Measurements from ENCODE around the gene KCNH3. TPM values are rescaled to one million over a fixed set of nuclear protein-coding genes. Genes with fewer than 3 reads are reported as not detected.
A peak's percentile ranks its signal among the peaks of the same experiment; 100 is the strongest.

KCNH3 gene
- total RNA-seq, 1 donor from 2014 or later, result 0.24 TPM

DNA sequence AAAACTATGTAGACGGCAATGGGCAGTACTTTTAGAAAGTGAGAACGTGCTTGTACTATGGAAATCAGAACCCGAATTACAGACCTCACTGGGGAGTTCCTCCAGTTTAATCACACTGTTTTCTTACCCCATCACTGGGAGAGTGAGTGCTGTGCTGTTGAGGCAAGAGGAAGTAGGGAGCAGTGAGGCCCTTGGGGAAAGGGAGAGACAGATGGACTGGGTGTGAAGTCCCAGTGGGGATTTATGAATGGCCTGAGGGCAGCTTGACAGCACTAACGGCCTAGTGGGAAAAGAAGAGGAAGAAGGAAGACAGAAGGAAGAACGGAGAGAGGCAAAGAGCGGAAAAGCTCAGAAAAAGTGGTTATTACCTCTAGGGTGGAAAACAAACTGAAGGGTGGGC is 23.4 kb downstream of the KCNH3 start:
- no peak for DNase-seq (ENCODE audit: low spot score)

- DNase-seq (ENCODE audit: low spot score), result no peak
These were observed 24.0 kb downstream of the KCNH3 start for GRCh38 chr12:49562831-49563230.

DNA sequence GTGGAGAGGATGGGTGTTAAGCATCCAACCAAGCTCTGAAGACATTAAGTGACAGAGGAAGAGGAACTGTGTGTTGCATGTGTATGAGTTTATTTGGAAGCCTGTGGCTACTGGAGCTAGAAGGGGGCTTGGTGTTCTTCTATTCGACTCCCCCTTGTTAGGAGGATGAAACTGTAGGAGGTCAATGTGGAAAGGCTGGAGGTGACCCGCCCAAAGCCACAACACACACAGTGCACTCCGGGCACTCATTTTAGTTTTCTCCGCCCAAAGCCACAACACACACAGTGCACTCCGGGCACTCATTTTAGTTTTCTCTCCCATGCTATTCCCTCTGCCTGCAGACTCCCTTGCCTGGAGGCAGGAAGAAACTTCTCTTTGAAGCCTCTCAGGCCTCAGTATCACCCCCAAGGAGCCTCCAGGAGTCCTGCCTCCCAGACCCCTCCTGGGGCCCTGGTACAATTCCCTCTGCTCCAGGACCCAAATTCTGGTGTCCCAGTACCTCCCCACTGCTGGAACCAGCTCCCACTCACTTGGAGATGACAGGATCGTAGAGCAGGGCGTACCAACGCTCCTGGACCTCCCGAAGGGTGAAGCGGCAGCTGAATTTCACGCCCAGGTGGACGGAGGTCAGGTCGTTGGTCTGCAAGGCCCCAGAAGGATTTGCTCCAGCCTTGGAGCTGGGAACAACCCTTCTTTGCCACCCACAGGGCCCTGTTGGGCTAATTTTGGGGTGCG is 25.3 kb downstream of the KCNH3 start:
- no peak for DNase-seq (ENCODE audit: low spot score)

DNA sequence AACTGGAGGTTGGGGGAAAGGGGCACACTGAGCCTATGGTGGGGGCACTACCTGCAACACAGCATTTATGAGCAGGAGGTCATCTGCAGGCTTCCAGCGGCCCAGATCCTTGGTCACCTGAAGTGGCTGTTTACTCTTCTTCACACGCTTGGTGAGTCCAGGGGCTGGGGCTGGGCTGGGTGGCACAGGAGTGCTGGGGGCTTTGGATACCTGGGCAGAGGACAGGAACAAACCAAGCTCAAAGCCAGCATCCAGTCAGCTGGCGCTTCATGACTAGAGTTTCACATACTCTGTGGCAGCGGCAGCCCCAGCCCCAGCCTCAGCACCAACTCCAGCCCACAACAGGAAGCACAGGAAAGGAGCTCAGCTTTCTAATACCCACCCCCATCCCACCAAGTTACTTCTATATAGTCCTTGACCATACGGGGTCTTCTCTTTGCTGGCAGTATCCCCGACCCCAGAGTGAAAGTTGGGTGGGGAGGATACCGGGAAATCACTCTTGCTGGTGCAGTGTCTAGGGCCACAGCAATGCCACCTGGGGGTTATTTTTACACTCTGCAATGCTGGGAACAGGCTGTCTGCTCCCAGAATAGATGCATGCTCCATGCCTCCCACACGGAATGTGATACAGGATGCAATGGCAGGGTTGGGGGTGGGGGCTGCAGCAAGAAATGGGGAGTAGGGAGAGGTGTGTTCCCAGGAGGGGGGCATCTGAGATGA is 26.0 kb downstream of the KCNH3 start:
- no peak for DNase-seq (ENCODE audit: low spot score)

- DNase-seq (ENCODE audit: low spot score), result no peak
These were observed 26.8 kb downstream of the KCNH3 start for GRCh38 chr12:49565406-49566265.

DNA sequence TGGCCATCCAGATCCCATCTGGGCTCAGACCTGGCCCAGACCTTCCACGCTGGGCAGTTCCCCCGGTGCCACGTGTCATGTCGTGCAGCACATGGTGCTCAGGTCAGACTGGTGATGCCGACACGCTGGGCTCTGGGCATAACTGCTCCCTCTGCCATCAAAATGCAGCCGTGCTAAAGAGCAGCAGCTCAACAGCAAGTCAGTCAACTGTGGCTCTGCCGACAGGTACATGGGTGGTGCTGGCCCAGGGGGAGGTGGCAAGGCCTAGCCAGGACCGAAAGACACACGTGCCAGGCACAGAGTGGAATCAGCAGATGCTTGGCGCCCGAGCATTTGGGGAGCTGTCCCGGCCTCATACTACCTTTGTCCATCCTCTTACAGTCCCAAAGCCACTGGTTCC is 27.5 kb downstream of the KCNH3 start:
- DNase-seq (ENCODE audit: low spot score), result no peak

GRCh38 chr12:49567302-49567610 is 28.4 kb downstream of the KCNH3 start:
- no peak for DNase-seq (ENCODE audit: low spot score)

DNA sequence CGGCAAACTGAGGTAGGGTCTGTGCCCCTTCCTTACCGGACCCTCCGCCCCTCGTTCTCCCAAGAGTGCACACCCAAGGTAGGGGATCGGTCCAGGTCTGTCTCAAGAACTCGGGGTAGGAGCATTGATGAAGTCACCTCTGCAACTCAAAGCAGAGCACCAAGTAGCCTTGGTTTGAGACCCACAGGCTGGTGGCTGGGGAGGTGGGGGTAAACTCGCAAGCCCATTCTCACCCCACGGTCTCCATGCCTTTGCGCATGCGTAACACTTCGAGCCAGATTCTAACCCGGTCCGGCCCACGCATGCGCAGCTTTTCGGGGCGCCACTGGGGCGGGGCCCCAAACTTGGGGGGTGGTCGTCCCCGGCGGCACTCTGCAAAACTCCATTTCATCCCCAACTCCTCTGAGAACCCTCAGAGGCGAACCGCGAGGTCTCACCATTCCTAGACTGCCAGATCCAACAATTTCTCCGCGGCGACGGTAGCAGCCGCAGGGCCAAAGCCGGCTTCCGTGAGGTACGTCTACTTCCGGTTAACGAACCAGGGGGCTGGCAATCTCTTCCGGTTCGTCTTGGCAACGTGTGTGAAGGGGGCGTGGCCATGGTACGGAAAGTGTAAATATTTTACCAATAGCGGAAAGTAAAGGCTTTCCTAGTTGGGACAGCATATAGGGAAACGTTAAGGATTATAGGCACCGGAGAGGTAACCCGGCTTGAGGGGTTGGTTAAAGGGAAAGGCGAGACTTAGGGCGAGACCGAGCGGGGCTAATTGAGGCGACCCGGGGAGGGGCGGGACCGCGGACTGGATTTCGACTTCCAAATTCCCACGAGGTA is 29.0 kb downstream of the KCNH3 start, which contains the start of gene MCRS1:
Gene MCRS1 (minus strand): TSS at position 532 of the 831 bp plus-strand sequence. CDS start 1,411 bp downstream, outside the sequence.
- DNase-seq (ENCODE audit: low spot score), result peak; percentile 96

DNA sequence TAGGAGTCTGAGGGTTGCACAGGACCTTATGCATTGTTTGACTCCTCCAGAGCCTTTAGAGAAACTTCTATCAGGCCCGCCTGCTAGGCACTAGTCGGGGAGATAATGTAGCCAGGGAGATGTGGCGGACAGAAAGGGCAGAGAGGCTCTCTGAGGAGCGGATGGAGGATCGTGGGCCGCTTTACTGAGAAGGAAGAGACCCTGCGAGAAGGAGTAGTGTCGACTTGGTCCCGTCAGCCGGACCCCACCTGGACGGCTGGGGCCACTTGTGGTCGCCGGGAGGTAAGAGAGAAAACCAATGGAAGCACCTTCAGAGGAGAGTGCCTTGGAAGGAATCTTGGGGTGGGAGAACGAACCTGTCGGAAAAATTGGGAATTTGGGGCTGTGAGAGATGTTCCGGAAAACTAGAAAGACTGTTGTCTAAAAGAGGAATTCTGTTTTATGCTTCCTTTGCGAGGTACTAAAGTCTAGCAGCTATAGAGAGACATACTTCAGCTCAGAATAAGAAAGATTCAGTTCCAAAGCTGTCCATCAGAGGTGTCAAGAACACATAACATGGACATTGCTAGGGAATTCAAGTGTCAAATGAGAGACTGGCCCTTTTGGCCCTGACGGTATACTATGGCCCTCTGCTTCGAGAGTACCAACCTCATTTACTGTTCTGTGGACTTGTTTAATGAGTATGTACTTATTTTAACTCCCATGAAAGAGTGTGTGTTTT is 29.8 kb downstream of the KCNH3 start:
- no peak for DNase-seq (ENCODE audit: low spot score)

DNA sequence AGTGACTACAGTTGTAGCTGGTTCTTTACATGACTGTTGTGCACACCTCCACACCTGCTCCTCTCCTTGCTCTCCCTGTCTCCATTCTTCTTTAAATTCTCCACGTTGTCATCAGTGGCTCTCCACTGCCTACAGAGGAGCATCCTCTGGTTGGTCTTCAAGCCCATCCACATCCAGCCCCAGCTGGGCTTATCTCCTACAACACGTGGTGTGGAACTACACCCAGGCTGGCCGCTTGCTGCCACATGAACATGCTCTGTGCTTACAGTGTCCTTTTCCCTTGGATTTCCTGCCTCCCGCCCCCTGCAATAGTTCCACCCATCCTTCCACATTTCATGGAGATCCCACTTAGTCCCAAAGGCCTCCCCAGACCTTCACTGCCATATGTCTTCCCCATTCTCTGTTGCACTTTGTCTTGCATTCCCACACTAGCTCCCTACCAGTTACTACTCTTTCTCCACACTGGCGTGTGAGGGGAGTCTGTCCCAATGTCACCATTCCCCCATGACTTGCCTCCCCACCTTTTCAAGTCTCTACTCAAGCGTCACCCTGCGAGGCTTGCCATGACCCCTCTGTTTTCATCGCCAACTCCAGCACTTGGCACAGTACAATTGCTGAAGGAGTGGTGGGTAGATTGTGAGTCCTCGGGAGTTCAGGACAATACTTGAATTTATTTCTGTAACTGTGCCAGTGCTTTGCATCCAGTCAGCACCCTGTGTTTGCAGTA is 38.9 kb downstream of the KCNH3 start:
- no peak for DNase-seq (ENCODE audit: low spot score)

DNA sequence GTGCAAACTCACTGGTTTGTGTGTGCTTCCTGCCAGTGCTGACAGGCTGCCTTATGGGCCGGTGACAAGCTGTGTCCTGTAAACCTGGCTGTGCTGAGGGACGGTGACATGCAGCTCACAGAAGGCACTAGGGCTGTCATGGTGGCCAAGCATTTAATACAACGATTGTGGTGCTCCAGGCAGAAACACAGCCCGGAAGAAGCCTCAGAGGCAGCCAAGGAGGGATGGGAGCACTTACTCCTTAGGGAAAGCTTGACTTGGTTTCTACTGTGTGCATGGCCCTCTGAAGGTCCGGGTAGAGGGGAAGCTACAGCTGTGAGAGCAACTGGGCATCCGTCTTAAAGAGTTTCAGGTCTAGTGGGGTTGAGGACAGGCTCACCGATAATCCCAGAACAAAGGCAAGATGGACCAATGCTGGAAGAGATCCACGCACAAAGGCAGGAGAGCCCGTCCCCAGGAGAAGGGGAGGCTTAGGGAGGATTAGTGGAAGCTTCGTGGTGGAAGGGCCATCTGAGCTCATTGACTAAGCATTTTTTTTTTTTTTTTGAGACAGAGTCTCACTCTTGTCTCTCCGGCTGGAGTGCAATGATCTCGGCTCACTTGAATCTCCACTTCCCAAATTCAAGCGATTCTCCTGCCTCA is 39.8 kb downstream of the KCNH3 start:
- DNase-seq (ENCODE audit: low spot score), result no peak

- DNase-seq (ENCODE audit: low spot score), result peak; percentile 78
These were observed 42.0 kb downstream of the KCNH3 start for GRCh38 chr12:49580572-49581535.

DNA sequence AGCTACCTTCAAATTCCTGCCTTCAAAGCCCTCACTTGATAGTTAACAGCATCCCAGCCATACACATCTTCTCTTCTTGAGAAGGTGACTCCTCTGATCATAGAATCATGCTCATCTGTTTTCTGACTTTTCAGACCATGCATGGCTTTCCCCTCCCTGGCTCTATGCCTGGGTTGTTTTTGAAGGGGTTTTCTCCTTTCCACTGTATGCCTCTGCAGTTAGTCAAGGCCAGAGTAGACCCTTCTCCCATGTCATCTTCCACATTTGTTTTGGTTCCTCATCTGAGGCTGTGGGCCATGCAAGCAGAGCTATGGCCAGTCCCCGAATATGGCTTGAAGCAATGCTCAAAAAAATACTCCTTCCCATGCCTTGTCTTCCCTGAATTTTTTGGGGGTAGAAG is 43.4 kb downstream of the KCNH3 start:
- no peak for DNase-seq (ENCODE audit: low spot score)

- peak; percentile 78 for DNase-seq (ENCODE audit: low spot score)
These were observed 44.0 kb downstream of the KCNH3 start for GRCh38 chr12:49582850-49583249.

- peak; percentile 85 for DNase-seq (ENCODE audit: low spot score)
These were observed 44.7 kb downstream of the KCNH3 start for GRCh38 chr12:49583366-49584094.

- DNase-seq (ENCODE audit: low spot score), result no peak
These were observed 45.8 kb downstream of the KCNH3 start for GRCh38 chr12:49584591-49584990.
